B cell (primary cell): ENCODE results near the gene FABP2.

Source experiments
- CTCF ChIP-seq: fragments of 200-600 bp; IDR thresholded peaks from one replicate; pipeline ENCODE4 v1.8.0; 2022; ENCODE audit warnings: antibody characterized with exemption, mild to moderate bottlenecking
- EZH2 ChIP-seq: IDR thresholded peaks from 2 replicates; pipeline ENCODE4 v1.6.1; 2012; ENCODE audit warnings: borderline replicate concordance, low read depth, mild to moderate bottlenecking, moderate library complexity, low read length; ENCODE audit not compliant: insufficient read depth, poor library complexity, severe bottlenecking

DNA sequence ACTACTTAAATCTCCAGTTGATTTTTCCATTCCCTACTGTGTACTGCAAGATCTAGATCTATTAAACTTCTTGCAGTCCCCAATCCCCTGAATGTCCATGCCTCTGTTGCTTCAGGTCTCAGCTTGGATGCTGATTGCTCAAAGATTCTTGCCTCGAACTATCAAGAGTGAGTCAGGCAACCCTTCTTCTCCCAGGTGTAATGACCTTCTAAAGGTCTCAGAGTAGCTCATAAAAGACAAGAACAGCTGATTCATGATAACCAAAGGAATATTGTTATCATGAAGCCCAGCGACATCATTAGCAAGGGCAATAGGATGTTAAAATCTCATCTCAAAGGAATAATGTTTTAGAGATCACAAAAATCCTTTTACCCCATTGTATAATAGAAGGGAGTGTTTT is 6.8 kb upstream of the FABP2 start:
- TF ChIP-seq CTCF = no peak
- TF ChIP-seq EZH2 = no peak
